GM21576 (cell line): ENCODE data around the gene HMOX2.

Experiments used
- ATAC-seq: cut with Tn5 transposase; IDR thresholded peaks from one replicate; pipeline ENCODE4 v1.9.1; 2021; ENCODE audit warnings: mild to moderate bottlenecking, moderate library complexity; ENCODE audit not compliant: unreplicated experiment

HMOX2 gene, protein sequence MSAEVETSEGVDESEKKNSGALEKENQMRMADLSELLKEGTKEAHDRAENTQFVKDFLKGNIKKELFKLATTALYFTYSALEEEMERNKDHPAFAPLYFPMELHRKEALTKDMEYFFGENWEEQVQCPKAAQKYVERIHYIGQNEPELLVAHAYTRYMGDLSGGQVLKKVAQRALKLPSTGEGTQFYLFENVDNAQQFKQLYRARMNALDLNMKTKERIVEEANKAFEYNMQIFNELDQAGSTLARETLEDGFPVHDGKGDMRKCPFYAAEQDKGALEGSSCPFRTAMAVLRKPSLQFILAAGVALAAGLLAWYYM

DNA sequence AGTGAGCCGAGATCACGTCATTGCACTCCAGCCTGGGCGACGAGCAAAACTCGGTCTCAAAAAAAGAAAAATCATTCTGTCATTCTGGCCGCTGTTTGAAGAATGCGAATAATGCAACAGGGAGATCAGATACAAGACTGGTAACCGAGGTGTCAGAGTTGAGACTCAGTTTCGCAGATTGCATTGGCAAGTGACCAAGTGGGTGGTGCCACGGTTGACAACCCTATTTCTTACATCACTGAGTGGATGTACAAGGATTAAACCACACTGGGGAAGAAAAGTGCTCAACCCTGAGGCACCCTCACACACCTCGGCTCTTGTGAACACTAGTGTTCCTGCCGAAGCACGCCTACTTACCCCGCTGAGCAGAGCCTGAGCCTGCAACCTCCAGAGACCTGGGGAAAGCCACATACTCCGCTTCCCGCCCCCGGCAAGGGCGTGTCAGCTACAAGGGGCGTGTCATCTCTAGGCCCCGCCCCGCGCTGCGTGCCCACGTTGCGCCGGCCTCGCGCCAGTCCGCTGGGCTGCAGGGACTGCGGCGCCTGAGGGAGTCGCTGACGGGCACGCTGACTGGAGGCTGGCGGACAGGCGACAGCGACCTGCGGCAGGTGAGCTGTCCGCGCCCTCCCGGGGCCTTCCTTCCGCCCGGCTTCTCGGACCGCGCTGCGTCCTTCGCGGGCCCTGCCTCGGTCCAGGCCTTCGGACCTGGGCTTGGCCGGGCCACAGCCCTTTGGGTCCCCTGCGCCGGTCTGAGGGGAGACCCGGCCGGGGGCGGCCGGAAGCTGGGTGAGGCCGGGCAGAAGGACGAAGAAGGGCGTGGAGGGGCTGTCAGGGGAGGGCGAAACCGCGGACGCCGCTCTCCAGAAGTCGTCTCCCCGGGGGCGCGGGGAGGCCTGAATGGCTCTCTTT, at the start of gene HMOX2:
HMOX2 (plus strand) TSS at position 519 of the 909 bp plus-strand sequence. CDS start 29,127 bp downstream, outside the sequence.
- peak; percentile 75 for ATAC-seq

GRCh38 chr16:4426722-4427372, 49.4 kb upstream of the HMOX2 start:
- ATAC-seq = no peak

- ATAC-seq = no peak
These were observed 47.7 kb upstream of the HMOX2 start for GRCh38 chr16:4428500-4428899.

DNA sequence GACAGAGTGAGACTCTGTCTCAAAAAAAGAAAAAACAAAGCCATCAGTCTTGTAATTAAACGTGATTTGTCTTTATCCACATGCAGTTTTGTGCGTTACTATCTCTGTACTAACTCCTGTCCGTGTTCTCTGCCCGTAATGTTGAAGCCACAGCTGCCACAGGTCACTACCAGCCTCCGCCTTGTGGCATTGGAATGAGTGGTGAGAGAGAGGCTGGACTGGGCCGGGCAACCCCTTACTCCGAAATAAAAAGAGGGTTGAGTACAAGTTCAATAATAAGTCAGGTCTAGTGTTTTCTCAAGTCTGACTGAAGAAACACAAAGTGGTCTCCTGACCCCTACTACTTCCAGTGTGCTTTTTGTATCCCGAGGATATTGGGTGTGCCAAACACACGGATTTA, 45.2 kb upstream of the HMOX2 start:
- ATAC-seq = no peak

GRCh38 chr16:4433228-4433627, 43.0 kb upstream of the HMOX2 start:
- ATAC-seq = no peak

- ATAC-seq = no peak
These were observed 42.0 kb upstream of the HMOX2 start for GRCh38 chr16:4433914-4434787.

GRCh38 chr16:4435337-4436067, 40.7 kb upstream of the HMOX2 start:
- no peak for ATAC-seq

GRCh38 chr16:4437366-4437765, 38.8 kb upstream of the HMOX2 start:
- no peak for ATAC-seq

- no peak for ATAC-seq
These were observed 33.8 kb upstream of the HMOX2 start for GRCh38 chr16:4442371-4442770.

DNA sequence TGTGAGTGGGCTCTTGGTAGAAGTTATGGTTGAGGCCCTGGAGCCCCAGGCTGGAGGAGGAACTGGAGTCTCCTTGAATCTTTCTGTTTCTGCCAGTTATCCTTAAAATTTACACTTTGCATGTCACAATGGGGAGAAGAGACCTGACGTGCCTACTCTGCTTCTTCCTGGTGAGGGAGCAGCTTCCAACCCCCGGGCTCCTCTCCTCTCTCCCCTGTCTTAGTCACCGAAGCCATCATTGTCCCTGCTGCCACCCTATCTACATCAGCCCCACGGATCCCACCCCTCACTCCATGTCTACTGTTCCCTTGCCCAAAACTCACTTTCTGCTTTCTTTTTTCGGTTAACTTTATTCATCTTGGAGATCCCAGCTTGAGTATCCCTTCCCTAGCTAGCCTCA, 32.9 kb upstream of the HMOX2 start:
- no peak for ATAC-seq

DNA sequence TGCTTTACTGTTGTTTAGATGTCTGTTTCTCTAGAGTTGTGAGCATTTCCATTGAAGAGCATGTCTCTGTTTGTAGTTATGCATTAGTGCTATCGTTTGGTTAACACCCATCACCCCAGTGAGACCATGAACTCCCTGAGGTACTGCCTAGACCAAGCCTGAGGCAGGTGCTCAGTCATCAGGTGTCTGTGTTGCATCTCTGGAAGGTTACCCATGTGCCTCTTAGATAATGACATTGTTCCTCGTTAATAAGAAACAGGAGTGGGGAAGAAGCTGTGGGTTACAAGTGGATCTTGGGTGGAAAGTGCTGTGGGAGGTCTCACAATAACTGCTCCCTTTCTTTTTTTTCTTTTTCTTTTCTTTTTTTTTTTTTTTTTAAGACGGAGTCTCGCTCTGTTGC, 32.2 kb upstream of the HMOX2 start:
- ATAC-seq = no peak

DNA sequence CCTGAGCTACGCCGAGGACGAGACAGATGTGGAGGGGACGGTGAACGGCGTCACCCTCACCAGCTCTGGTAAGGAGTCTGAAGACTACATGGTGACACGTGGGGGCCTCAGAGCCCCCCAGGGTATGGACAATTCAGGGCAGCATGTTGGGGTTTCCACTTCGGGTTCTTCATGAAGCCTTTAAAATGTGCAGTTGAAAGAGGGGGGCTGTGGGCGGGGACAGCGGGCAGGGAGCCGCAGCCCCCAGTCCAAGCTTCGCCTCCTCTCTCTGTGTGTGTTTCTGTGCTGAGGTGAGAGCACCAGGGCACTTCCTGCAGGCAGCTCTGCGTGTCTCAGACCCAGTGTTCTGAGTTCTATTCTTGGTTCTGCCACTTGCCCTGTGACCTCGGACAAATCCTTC, 25.8 kb upstream of the HMOX2 start:
- no peak for ATAC-seq

- no peak for ATAC-seq
These were observed 25.2 kb upstream of the HMOX2 start for GRCh38 chr16:4450931-4451519.

- ATAC-seq = no peak
These were observed 23.5 kb upstream of the HMOX2 start for GRCh38 chr16:4452674-4453073.

- ATAC-seq = no peak
These were observed 21.6 kb upstream of the HMOX2 start for GRCh38 chr16:4454623-4455022.

DNA sequence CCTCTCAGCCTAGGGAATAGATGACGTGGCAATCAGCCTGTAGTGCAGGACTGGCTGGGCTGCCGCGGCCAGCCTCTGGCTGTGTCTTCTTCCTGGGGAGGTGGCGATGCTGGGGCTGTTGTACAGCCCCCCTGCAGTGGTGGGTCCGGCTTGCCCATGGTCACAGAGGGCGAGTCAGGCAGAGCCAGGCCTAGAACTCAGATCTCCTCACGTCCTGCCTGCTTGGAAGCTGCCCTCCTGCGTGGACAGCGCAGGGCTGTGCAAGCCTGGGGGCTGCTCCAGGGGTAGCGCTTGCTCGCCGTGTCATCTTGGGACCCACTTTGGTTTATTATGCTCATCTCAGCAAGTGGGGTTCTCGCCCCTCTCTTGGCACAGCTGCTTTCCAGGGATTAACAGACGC, 21.1 kb upstream of the HMOX2 start:
- no peak for ATAC-seq

- no peak for ATAC-seq
These were observed 20.2 kb upstream of the HMOX2 start for GRCh38 chr16:4455951-4456350.

DNA sequence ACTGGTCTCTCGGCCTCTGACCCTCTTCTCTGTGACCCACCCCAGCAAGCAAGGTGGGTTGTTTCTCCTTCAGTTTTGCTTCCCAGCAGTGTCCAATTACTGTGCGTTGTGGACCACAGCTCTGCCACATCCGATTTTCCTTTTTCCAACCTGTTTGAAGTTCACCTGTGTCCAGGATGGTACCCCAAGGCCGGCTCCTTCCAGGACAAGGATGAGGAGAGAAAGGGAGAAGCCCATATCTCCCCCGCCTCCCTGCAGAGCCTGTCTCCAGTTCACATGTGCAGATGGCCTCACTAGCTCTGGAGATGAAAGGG, 15.3 kb upstream of the HMOX2 start:
- ATAC-seq = no peak

- ATAC-seq = no peak
These were observed 14.7 kb upstream of the HMOX2 start for GRCh38 chr16:4461250-4462085.
